ENCODE data around the gene SCARB1.

DNA sequence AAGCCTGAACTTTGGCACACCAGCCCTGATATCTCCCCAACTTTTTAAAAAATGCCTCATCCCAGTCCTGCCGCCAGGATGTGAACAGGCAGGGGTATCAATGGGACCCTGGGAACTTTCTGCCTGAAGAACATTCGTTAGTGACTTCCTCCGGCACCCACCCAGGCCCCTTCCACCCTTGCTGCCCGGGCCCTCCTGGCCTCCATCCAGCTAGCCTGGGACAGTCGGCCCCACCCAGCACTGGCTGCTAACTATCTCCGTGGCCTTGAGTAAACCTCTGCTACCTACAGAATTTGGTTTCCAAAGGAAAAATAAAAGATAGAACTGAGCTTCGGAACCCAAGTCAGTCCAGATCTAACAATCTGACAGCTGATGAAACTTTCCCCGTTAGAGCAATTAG, 14.3 kb downstream of the SCARB1 start:
- TF ChIP-seq, protein P1, sequence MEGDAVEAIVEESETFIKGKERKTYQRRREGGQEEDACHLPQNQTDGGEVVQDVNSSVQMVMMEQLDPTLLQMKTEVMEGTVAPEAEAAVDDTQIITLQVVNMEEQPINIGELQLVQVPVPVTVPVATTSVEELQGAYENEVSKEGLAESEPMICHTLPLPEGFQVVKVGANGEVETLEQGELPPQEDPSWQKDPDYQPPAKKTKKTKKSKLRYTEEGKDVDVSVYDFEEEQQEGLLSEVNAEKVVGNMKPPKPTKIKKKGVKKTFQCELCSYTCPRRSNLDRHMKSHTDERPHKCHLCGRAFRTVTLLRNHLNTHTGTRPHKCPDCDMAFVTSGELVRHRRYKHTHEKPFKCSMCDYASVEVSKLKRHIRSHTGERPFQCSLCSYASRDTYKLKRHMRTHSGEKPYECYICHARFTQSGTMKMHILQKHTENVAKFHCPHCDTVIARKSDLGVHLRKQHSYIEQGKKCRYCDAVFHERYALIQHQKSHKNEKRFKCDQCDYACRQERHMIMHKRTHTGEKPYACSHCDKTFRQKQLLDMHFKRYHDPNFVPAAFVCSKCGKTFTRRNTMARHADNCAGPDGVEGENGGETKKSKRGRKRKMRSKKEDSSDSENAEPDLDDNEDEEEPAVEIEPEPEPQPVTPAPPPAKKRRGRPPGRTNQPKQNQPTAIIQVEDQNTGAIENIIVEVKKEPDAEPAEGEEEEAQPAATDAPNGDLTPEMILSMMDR (tag by site-specific recombination; IDR thresholded peaks at IDR 0.05): no peak
- TF ChIP-seq, protein P2, sequence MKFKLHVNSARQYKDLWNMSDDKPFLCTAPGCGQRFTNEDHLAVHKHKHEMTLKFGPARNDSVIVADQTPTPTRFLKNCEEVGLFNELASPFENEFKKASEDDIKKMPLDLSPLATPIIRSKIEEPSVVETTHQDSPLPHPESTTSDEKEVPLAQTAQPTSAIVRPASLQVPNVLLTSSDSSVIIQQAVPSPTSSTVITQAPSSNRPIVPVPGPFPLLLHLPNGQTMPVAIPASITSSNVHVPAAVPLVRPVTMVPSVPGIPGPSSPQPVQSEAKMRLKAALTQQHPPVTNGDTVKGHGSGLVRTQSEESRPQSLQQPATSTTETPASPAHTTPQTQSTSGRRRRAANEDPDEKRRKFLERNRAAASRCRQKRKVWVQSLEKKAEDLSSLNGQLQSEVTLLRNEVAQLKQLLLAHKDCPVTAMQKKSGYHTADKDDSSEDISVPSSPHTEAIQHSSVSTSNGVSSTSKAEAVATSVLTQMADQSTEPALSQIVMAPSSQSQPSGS (tag by site-specific recombination; IDR thresholded peaks at IDR 0.05; ENCODE audit: low read depth): no peak
- TF ChIP-seq, protein P3, sequence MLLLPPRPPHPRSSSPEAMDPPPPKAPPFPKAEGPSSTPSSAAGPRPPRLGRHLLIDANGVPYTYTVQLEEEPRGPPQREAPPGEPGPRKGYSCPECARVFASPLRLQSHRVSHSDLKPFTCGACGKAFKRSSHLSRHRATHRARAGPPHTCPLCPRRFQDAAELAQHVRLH (tag by site-specific recombination; IDR thresholded peaks at IDR 0.05): no peak
